Measurements from ENCODE around the gene BCDIN3D.
"Not testable (repeated sequence)": the region's sequence is repeated elsewhere in the genome, so short reads cannot be mapped to it uniquely, and the experiment has no call there.

BCDIN3D gene

DNA sequence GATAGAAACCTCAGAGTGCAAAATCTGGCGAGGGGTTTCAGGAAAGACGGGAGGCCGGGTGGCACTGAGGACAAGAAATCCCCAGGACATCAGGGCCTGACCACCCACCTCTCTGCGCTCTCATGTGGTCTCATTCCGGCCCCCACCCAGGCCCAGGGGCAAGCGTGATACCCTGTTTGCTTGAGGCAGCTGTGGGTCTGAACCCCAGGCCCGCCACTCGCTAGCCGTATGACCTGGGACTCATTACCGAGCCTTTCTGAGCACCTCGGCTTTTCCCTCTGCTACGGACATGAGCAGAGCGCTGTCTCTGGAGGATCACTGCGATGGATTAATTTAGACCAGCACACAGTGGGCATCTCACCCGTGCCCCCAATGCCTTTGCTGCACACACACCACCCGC is 25.5 kb upstream of the BCDIN3D start:
- H3K9me3 ChIP-seq (ENCODE audit: control insufficient read depth in 2 of 2, low read length in 2 of 2), result no peaks in the 10 kb centered on the region
- H3K9ac ChIP-seq (ENCODE audit: low read length in 2 of 2), result no peak overlapping the region
- no peaks in the 10 kb centered on the region for H3K27me3 ChIP-seq (ENCODE audit: control insufficient read depth in 1 of 2, insufficient read depth in 2 of 2, low read length in 2 of 2)
- no peak overlapping the region for H3K4me3 ChIP-seq (ENCODE audit: low read length in 2 of 2)
- H3K27ac ChIP-seq (ENCODE audit: low read length), result no peak overlapping the region
- peaks cover 22% of the 10 kb centered on the region for H3K4me1 ChIP-seq (ENCODE audit: control insufficient read depth, insufficient read depth, low read length)
- H3K36me3 ChIP-seq (ENCODE audit: control insufficient read depth in 2 of 2, insufficient read depth in 2 of 2, low read length in 2 of 2), result no peaks in the 10 kb centered on the region

DNA sequence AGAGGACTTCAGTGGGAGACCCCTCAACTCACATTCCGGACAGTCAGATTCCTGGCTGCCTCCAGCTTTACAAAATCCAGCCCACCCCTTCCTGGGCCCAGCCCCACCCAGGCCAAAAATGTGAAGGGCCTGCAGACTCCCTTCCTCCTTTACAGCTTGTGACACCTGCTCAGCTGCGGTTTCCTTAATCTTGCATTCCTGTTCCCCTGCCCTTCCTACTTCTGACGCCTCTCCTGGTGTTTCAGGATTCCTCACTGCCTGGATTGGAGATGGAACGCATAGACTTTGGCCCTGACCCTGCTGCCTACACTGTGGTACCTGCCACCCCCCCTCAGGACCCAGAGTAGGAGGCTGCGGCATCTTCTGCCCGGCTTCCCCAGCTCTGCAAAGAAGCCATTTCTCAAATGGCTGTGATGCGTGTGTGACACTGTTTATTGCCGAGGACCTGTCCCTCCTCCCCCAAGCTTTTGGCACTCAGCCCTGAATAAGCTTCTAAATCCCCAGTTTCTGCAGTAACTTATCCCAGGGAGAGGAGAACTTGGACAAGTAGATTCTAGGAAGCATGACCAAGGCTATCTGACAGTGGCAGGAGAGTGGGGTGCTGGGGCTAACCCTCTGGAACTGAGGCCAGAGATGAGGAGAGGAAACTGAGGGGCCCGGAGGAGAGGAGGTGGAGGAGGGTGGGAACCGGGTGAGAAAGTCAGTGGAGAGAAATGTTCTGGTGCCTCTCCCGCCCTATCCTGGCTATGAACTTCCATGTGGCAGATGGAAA is 24.9 kb upstream of the BCDIN3D start:
- Histone ChIP-seq H3K27me3 (ENCODE audit: control insufficient read depth in 1 of 2, insufficient read depth in 2 of 2, low read length in 2 of 2) (no peaks in the 10 kb centered on the region), H3K4me1 (ENCODE audit: control insufficient read depth, insufficient read depth, low read length) (peaks cover 22% of the 10 kb centered on the region), H3K4me3 (ENCODE audit: low read length in 2 of 2) (no peak overlapping the region), H3K9me3 (ENCODE audit: control insufficient read depth in 2 of 2, low read length in 2 of 2) (no peaks in the 10 kb centered on the region), H3K36me3 (ENCODE audit: control insufficient read depth in 2 of 2, insufficient read depth in 2 of 2, low read length in 2 of 2) (no peaks in the 10 kb centered on the region), H3K9ac (ENCODE audit: low read length in 2 of 2) (no peak overlapping the region), H3K27ac (ENCODE audit: low read length) (no peak overlapping the region)

DNA sequence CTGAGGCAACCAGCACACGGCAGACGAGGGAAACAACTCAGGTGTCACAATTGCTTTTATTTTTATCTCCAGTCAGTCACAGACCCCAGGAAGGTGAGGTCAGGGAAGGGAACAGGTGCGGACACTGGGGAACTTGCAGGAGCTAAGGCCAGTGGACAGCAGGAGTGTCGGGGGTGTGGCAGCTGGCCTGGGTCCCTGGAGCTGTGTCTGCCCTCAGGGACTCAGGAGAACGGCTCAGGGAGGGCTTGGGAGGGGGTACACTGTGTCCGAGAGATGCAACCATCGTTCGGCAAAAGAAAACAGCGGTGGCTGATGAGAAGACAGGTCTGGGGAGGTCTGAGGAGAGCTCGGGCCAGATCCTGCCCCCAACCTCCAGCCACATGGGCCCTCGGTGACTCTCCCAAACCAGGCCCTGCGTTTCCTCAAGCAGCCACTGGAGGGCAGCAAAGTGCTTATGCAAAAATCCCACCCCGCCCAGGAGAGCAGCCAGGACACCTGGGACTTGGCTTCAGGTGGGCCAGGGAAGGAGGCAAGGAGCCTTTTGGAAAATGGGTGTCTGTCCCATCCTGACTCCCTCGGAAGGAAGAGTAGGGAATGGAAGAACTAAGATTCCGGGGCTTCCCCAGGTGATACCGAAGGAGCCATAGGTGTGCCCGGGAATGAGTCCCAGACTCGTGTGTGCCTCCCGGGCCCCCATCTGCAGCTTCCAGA is 24.1 kb upstream of the BCDIN3D start:
- H3K9ac ChIP-seq (ENCODE audit: low read length in 2 of 2), result no peak overlapping the region
- no peaks in the 10 kb centered on the region for H3K36me3 ChIP-seq (ENCODE audit: control insufficient read depth in 2 of 2, insufficient read depth in 2 of 2, low read length in 2 of 2)
- H3K9me3 ChIP-seq (ENCODE audit: control insufficient read depth in 2 of 2, low read length in 2 of 2), result no peaks in the 10 kb centered on the region
- peaks cover 22% of the 10 kb centered on the region for H3K4me1 ChIP-seq (ENCODE audit: control insufficient read depth, insufficient read depth, low read length)
- H3K27me3 ChIP-seq (ENCODE audit: control insufficient read depth in 1 of 2, insufficient read depth in 2 of 2, low read length in 2 of 2), result no peaks in the 10 kb centered on the region
- H3K4me3 ChIP-seq (ENCODE audit: low read length in 2 of 2), result no peak overlapping the region
- H3K27ac ChIP-seq (ENCODE audit: low read length), result no peak overlapping the region

DNA sequence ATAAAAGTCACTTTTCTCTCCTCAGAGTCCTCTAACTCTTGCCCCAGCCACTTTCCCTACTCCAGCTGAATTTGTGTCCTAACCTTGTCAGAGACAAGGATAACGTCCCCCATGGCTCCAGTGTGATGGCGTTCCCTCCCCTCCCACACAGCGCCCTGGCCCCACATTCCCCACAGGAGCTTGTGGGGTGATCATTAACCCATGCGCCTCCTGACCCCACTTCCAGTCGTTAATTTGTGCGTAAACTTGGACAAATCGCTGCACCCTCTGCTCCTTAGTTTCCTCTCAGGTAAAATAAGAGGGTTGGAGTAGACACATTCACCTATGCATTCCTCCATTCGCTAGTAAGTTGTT is 22.9 kb upstream of the BCDIN3D start:
- no peak overlapping the region for H3K4me3 ChIP-seq (ENCODE audit: low read length in 2 of 2)
- H3K9ac ChIP-seq (ENCODE audit: low read length in 2 of 2), result no peak overlapping the region

DNA sequence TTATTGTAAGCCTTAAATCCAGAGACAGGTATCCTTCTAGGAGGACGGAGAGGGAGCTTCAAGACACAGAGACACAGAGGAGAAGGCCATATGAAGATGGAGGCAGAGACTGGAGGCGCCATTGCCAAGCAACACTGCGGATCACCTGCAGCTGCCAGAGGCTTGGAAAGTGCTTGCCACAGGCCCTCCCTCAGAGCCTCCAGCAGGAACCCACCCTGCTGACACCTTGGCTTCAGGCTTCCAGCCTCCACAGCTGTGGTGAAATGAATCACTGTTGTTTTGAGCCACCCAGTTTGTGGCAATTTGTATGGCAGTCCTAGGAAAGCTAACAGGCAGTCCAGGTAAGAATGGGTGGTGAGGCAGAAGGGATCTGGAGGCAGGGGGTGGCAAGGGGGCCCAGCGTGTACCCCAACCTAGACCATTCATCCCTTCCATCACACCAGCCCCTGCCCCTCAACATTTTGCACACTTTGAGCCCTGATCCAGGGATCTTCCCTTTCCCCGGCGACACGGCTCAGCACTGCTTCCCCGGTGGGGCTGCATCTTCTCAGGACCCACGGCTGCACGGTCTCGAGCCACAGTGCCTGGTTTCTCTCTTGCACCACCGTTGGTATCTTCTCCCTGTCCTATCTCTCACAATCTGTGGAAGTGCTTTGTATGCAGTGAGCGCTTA is 22.3 kb upstream of the BCDIN3D start:
- H3K9ac ChIP-seq (ENCODE audit: low read length in 2 of 2), result no peak overlapping the region
- no peaks in the 10 kb centered on the region for H3K9me3 ChIP-seq (ENCODE audit: control insufficient read depth in 2 of 2, low read length in 2 of 2)
- H3K36me3 ChIP-seq (ENCODE audit: control insufficient read depth in 2 of 2, insufficient read depth in 2 of 2, low read length in 2 of 2), result no peaks in the 10 kb centered on the region
- H3K4me1 ChIP-seq (ENCODE audit: control insufficient read depth, insufficient read depth, low read length), result peaks cover 22% of the 10 kb centered on the region
- no peak overlapping the region for H3K27ac ChIP-seq (ENCODE audit: low read length)
- H3K4me3 ChIP-seq (ENCODE audit: low read length in 2 of 2), result no peak overlapping the region
- no peaks in the 10 kb centered on the region for H3K27me3 ChIP-seq (ENCODE audit: control insufficient read depth in 1 of 2, insufficient read depth in 2 of 2, low read length in 2 of 2)

More for the DNA sequence above, 22.9 kb upstream of the BCDIN3D start:
- Histone ChIP-seq H3K27me3 (ENCODE audit: control insufficient read depth in 1 of 2, insufficient read depth in 2 of 2, low read length in 2 of 2) (no peaks in the 10 kb centered on the region), H3K36me3 (ENCODE audit: control insufficient read depth in 2 of 2, insufficient read depth in 2 of 2, low read length in 2 of 2) (no peaks in the 10 kb centered on the region), H3K4me1 (ENCODE audit: control insufficient read depth, insufficient read depth, low read length) (peaks cover 22% of the 10 kb centered on the region), H3K9me3 (ENCODE audit: control insufficient read depth in 2 of 2, low read length in 2 of 2) (no peaks in the 10 kb centered on the region), H3K27ac (ENCODE audit: low read length) (no peak overlapping the region)

DNA sequence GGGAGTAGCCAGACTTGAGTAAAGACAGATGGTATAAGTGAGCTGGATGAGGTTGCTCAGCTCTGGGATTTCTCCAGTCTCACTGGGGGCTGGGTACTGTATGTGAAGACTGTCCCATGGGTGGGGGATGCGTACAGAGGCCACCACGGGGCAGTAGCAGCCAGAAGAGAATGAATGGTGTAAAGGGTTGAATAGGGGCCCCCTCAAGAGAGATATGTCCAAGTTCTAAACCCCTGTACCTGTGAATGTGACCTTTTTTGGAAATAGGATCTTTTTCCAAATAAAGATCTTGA is 21.8 kb upstream of the BCDIN3D start:
- no peaks in the 10 kb centered on the region for H3K36me3 ChIP-seq (ENCODE audit: control insufficient read depth in 2 of 2, insufficient read depth in 2 of 2, low read length in 2 of 2)
- H3K27ac ChIP-seq (ENCODE audit: low read length), result no peak overlapping the region
- H3K9ac ChIP-seq (ENCODE audit: low read length in 2 of 2), result no peak overlapping the region
- H3K27me3 ChIP-seq (ENCODE audit: control insufficient read depth in 1 of 2, insufficient read depth in 2 of 2, low read length in 2 of 2), result no peaks in the 10 kb centered on the region
- H3K4me1 ChIP-seq (ENCODE audit: control insufficient read depth, insufficient read depth, low read length), result peaks cover 22% of the 10 kb centered on the region
- H3K9me3 ChIP-seq (ENCODE audit: control insufficient read depth in 2 of 2, low read length in 2 of 2), result no peaks in the 10 kb centered on the region
- H3K4me3 ChIP-seq (ENCODE audit: low read length in 2 of 2), result no peak overlapping the region

DNA sequence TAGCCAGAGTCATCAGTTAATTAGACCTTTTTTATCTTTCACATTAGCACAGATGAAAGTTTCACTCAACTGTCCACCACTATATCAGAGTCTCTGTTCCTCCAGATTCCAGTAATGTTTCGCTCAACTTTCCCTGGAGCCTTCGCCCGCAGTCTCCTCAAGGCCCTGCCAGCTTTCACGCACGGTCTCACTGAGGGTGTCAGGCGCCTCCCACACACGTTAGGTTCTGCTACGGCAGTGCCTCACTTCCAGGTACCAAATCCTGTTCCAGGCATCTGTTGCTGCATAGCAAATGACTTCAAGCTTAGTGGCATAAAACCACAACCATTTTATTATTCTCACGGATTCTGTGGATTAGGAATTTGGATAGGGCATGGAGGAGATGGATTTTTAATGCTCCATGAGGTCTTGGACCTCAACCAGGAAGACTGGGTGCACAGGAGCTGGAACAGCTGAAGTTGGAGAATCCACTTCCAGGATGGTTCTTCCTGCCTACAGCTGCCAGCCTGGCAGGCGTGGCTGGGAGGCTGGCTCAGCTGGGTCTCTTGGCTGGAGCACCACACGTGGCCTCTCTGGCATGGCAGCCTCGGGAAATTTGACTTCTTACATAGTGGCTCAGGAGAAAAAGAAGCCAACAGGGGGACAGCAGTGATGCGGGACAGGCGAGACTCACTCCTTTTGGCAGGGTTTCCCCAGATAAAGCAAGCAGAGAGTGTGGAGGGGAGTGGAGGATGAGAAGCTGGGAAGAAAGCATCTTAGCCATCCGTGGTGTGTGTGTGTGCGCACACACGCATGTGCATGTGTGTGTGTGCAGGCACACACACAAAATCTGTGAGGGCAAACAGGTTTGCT is 21.3 kb upstream of the BCDIN3D start:
- Histone ChIP-seq H3K9me3 (ENCODE audit: control insufficient read depth in 2 of 2, low read length in 2 of 2) (no peaks in the 10 kb centered on the region), H3K4me1 (ENCODE audit: control insufficient read depth, insufficient read depth, low read length) (peaks cover 16% of the 10 kb centered on the region), H3K9ac (ENCODE audit: low read length in 2 of 2) (no peak overlapping the region), H3K36me3 (ENCODE audit: control insufficient read depth in 2 of 2, insufficient read depth in 2 of 2, low read length in 2 of 2) (no peaks in the 10 kb centered on the region), H3K27me3 (ENCODE audit: control insufficient read depth in 1 of 2, insufficient read depth in 2 of 2, low read length in 2 of 2) (no peaks in the 10 kb centered on the region), H3K27ac (ENCODE audit: low read length) (no peak overlapping the region), H3K4me3 (ENCODE audit: low read length in 2 of 2) (no peak overlapping the region)

DNA sequence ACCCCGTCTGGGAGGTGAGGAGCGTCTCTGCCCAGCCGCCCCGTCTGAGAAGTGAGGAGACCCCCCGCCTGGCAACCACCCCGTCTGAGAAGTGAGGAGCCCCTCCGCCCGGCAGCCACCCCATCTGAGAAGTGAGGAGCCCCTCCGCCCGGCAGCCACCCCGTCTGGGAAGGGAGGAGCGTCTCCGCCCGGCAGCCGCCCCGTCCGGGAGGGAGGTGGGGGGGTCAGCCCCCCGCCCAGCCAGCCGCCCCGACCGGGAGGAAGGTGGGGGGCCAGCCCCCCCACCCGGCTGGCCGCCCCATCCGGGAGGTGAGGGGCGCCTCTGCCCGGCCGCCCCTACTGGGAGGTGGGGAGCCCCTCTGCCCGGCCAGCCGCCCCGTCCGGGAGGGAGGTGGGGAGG is 18.0 kb upstream of the BCDIN3D start:
- H3K36me3 ChIP-seq (ENCODE audit: control insufficient read depth in 2 of 2, insufficient read depth in 2 of 2, low read length in 2 of 2); H3K27me3 ChIP-seq (ENCODE audit: control insufficient read depth in 1 of 2, insufficient read depth in 2 of 2, low read length in 2 of 2); H3K4me3 ChIP-seq (ENCODE audit: low read length in 2 of 2); H3K27ac ChIP-seq (ENCODE audit: low read length); H3K4me1 ChIP-seq (ENCODE audit: control insufficient read depth, insufficient read depth, low read length); H3K9me3 ChIP-seq (ENCODE audit: control insufficient read depth in 2 of 2, low read length in 2 of 2); H3K9ac ChIP-seq (ENCODE audit: low read length in 2 of 2): not testable (repeated sequence)

DNA sequence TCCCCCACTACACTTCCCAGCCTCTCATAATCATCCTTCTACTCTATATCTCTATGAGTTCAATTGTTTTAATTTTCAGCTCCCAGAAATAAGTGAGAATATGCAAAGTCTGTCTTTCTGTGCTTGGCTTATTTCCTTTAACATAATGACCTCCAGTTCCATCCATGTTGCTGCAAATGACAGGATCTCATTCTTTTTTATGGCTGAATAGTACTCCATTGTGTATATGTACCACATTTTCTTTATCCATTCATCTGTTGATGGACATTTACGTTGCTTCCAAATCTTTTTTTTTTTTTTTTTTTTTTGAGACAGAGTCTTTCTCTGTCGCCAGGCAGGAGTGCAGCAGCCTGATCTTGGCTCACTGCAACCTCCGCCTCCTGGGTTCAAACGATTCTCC is 13.0 kb upstream of the BCDIN3D start:
- not testable (repeated sequence) for H3K27ac ChIP-seq (ENCODE audit: low read length); H3K9ac ChIP-seq (ENCODE audit: low read length in 2 of 2); H3K4me3 ChIP-seq (ENCODE audit: low read length in 2 of 2); H3K9me3 ChIP-seq (ENCODE audit: control insufficient read depth in 2 of 2, low read length in 2 of 2); H3K4me1 ChIP-seq (ENCODE audit: control insufficient read depth, insufficient read depth, low read length); H3K27me3 ChIP-seq (ENCODE audit: control insufficient read depth in 1 of 2, insufficient read depth in 2 of 2, low read length in 2 of 2); H3K36me3 ChIP-seq (ENCODE audit: control insufficient read depth in 2 of 2, insufficient read depth in 2 of 2, low read length in 2 of 2)

DNA sequence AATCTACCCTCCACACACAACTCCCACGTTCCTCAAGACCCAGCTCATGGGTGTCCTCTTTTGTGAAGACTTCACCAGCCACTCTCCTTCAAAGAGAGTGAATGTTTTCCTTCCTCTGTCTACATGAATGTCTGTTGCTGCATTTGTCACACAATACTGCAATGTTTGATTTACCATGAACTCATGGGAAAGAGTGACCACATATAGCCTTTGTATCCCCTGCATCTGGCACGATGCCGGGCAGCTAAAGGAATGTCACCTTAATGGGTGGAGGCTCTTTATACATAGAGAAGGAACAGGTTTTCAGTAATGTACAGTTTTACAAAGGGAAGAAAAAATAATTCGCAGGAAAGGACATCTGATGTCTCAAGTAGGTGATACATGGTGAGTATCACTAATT is 12.1 kb upstream of the BCDIN3D start:
- H3K27ac ChIP-seq (ENCODE audit: low read length), result no peak overlapping the region
- no peaks in the 10 kb centered on the region for H3K36me3 ChIP-seq (ENCODE audit: control insufficient read depth in 2 of 2, insufficient read depth in 2 of 2, low read length in 2 of 2)
- H3K4me3 ChIP-seq (ENCODE audit: low read length in 2 of 2), result no peak overlapping the region
- H3K9me3 ChIP-seq (ENCODE audit: control insufficient read depth in 2 of 2, low read length in 2 of 2), result no peaks in the 10 kb centered on the region
- no peaks in the 10 kb centered on the region for H3K27me3 ChIP-seq (ENCODE audit: control insufficient read depth in 1 of 2, insufficient read depth in 2 of 2, low read length in 2 of 2)
- H3K9ac ChIP-seq (ENCODE audit: low read length in 2 of 2), result no peak overlapping the region
- no peaks in the 10 kb centered on the region for H3K4me1 ChIP-seq (ENCODE audit: control insufficient read depth, insufficient read depth, low read length)

Data from stomach smooth muscle (tissue), 2 donors.